ENCODE results near the gene CELA2A. TPM values are rescaled to one million over a fixed set of nuclear protein-coding genes. Genes with fewer than 3 reads are reported as not detected.

CELA2A gene
- total RNA-seq: not detected
- not detected for polyA plus RNA-seq

- no peak within 1 kb of the TSS for H3K4me3 Mint-ChIP-seq
- H3K4me1 Mint-ChIP-seq: no peaks in the 10 kb centered on the region
- no peaks in the 10 kb centered on the region for H3K9me3 Mint-ChIP-seq
- intact Hi-C loops (cut with micrococcal nuclease): no loop called here
- Histone ChIP-seq H3K36me3 (ENCODE audit: insufficient read depth, low read length) (no peaks in the 10 kb centered on the region), H3K4me3 (ENCODE audit: low read length in 2 of 2) (no peak within 1 kb of the TSS), H3K4me1 (ENCODE audit: insufficient read depth, low read length) (no peaks in the 10 kb centered on the region), H3K27ac (ENCODE audit: low read depth, low read length) (no peak within 1 kb of the TSS), H3K9me3 (ENCODE audit: control insufficient read depth in 1 of 2, low read length in 2 of 2) (no peaks in the 10 kb centered on the region), H3K27me3 (ENCODE audit: insufficient read depth, low read length) (no peaks in the 10 kb centered on the region)
- H3K27me3 Mint-ChIP-seq: peaks cover 2 to 9% of the 10 kb centered on the region in 2 donors
- DNase-seq: no peak
- ChIA-PET POLR2A (ENCODE audit: partially characterized antibody) (no interaction called here), CTCF (ENCODE audit: partially characterized antibody) (no interaction called here)
- no peak within 1 kb of the TSS for H3K27ac Mint-ChIP-seq
- no peaks in the 10 kb centered on the region for H3K36me3 Mint-ChIP-seq
Observed at GRCh38 chr1:15456313-15456954, at the start of gene CELA2A. Gene CELA2A, plus strand, starts transcription at chr1:15456732. Its CDS starts 22 bp downstream, at chr1:15456754.

- Mint-ChIP-seq H3K9me3 (no peaks in the 10 kb centered on the region), H3K4me1 (peaks cover 14 to 53% (median 29%) of the 10 kb centered on the region in 4 donors), H3K4me3 (peak overlapping the region in 6 of 8 donors; percentile 21 to 71 (median 50)), H3K36me3 (peaks cover 0 to 15% of the 10 kb centered on the region in 2 donors), H3K27me3 (no peaks in the 10 kb centered on the region), H3K27ac (peak overlapping the region; percentile 92 to 99 (median 98))
- intact Hi-C loops (cut with micrococcal nuclease): no loop called here
- POLR2A ChIA-PET (ENCODE audit: partially characterized antibody): interaction anchor here (6.2 kb wide), 1 partner anchor 12 kb away, joined by 38 read pairs; no protein-coding TSS in a partner anchor
- CTCF ChIA-PET (ENCODE audit: partially characterized antibody): interaction anchor here (1.3 to 1.4 kb wide), 4 partner anchors 12 to 84 kb away, joined by 3 to 5 read pairs (median 3); no protein-coding TSS in a partner anchor
- Histone ChIP-seq H3K9me3 (ENCODE audit: control insufficient read depth in 1 of 2, low read length in 2 of 2) (no peaks in the 10 kb centered on the region), H3K36me3 (ENCODE audit: insufficient read depth, low read length) (no peaks in the 10 kb centered on the region), H3K4me3 (ENCODE audit: low read length in 2 of 2) (no peak overlapping the region), H3K27me3 (ENCODE audit: insufficient read depth, low read length) (no peaks in the 10 kb centered on the region), H3K27ac (ENCODE audit: low read depth, low read length) (peak overlapping the region; percentile 6), H3K4me1 (ENCODE audit: insufficient read depth, low read length) (peaks cover 22% of the 10 kb centered on the region)
- no peak for DNase-seq
Observed at GRCh38 chr1:15407580-15407979, 49.0 kb upstream of the CELA2A start.

DNA sequence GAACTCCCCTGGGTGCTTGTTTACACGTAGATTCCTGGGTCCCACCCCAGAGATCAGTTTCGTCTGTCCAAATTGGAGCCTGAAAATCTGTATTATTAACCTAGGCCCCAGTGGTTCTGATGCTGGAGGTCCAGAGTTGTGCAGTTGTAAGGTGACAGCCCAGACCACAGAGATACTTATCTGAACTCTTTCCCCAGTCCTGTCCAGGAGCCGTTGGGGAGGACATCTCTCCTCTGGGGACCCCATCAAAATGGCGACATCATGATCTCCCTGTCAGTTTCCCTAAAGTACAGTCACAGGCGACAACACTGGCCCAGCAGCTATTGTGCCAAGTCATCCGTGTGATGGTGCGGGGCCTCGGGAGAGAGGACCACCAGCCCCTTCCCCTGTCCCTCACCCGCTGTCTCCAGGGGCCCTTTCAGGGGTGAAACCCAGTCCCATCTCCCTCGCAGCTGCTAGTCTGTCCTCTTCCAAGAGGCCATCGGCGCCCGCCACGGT lies 47.6 kb upstream of the CELA2A start:
- ChIA-PET POLR2A (ENCODE audit: partially characterized antibody) (interaction anchor here (1.2 to 6.2 kb wide), 3 partner anchors 10 to 69 kb away, joined by 3 to 38 read pairs (median 4); no protein-coding TSS in a partner anchor), CTCF (ENCODE audit: partially characterized antibody) (interaction anchor here (0.9 to 1.4 kb wide), 2 partner anchors 10 to 23 kb away, joined by 3 to 4 read pairs; no protein-coding TSS in a partner anchor)
- intact Hi-C loops (cut with micrococcal nuclease): loop anchor here (1.0 kb wide), 1 partner anchor 8 kb away; no protein-coding TSS in a partner anchor
- Mint-ChIP-seq H3K27ac (peak overlapping the region; percentile 97 to 99 (median 98)), H3K9me3 (no peaks in the 10 kb centered on the region), H3K27me3 (no peaks in the 10 kb centered on the region), H3K4me1 (peaks cover 20 to 67% (median 40%) of the 10 kb centered on the region in 4 donors), H3K36me3 (peaks cover 0 to 17% of the 10 kb centered on the region in 2 donors), H3K4me3 (peak overlapping the region; percentile 68 to 94 (median 82))
- peaks cover 6% of the 10 kb centered on the region for H3K36me3 ChIP-seq (ENCODE audit: insufficient read depth, low read length)
- H3K27ac ChIP-seq (ENCODE audit: low read depth, low read length): peak overlapping the region; percentile 92
- no peaks in the 10 kb centered on the region for H3K9me3 ChIP-seq (ENCODE audit: control insufficient read depth in 1 of 2, low read length in 2 of 2)
- H3K27me3 ChIP-seq (ENCODE audit: insufficient read depth, low read length): no peaks in the 10 kb centered on the region
- no peak for DNase-seq
- peak overlapping the region in 1 of 2 donors; percentile 76 for H3K4me3 ChIP-seq (ENCODE audit: low read length in 2 of 2)
- peaks cover 36% of the 10 kb centered on the region for H3K4me1 ChIP-seq (ENCODE audit: insufficient read depth, low read length)

DNA sequence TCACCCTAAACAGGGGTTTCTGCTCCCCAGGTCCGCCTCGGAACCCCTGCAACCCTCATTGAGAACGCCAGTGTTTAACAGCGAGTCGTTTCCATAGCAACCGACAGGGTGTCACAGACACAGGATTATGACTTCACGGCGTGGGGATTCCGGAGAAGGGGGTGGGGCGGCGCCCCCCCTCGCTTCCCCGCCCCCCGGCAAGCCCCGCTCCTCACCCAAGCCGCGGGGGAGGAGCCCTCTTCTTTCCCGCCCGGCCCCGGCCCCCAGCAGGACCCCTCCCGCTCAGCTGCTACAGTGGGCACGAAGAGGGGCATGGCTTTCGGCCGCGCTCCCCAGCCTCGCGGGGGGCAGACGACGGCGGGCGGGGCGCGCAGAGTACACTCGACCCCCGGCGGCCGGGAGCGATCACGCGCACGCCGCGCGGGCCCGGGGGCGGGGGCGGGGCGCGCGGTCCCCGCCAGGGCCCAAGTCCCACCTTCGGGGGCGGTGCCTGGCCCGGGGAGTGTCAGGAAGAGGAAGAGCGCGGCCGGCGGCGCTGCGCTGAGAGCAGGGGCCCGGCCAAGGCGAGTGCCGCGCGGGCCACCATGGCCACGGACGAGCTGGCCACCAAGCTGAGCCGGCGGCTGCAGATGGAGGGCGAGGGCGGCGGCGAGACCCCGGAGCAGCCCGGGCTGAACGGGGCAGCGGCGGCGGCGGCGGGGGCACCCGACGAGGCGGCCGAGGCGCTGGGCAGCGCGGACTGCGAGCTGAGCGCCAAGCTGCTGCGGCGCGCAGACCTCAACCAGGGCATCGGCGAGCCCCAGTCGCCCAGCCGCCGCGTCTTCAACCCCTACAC lies 46.9 kb upstream of the CELA2A start, which contains the start of gene EFHD2:
EFHD2 (plus strand) TSS at position 501 of the 835 bp plus-strand sequence; CDS start at position 585, 84 bp downstream.
- H3K36me3 ChIP-seq (ENCODE audit: insufficient read depth, low read length): peaks cover 6% of the 10 kb centered on the region
- Mint-ChIP-seq H3K4me1 (peaks cover 26 to 74% (median 44%) of the 10 kb centered on the region in 4 donors), H3K27me3 (no peaks in the 10 kb centered on the region), H3K4me3 (peak within 1 kb of the TSS; percentile 90 to 95 (median 93)), H3K9me3 (no peaks in the 10 kb centered on the region), H3K36me3 (peaks cover 2 to 23% of the 10 kb centered on the region in 2 donors), H3K27ac (peak within 1 kb of the TSS; percentile 97 to 99 (median 98))
- H3K4me1 ChIP-seq (ENCODE audit: insufficient read depth, low read length): peaks cover 43% of the 10 kb centered on the region
- H3K4me3 ChIP-seq (ENCODE audit: low read length in 2 of 2): peak within 1 kb of the TSS; percentile 76 to 94
- no peaks in the 10 kb centered on the region for H3K27me3 ChIP-seq (ENCODE audit: insufficient read depth, low read length)
- POLR2A ChIA-PET (ENCODE audit: partially characterized antibody): interaction anchor here (0.7 to 6.2 kb wide), 9 partner anchors 8 to 479 kb away, joined by 3 to 38 read pairs (median 4); no protein-coding TSS in a partner anchor
- DNase-seq: peak; percentile 84 to 98 (median 86)
- H3K9me3 ChIP-seq (ENCODE audit: control insufficient read depth in 1 of 2, low read length in 2 of 2): no peaks in the 10 kb centered on the region
- H3K27ac ChIP-seq (ENCODE audit: low read depth, low read length): peak within 1 kb of the TSS; percentile 92
- intact Hi-C loops (cut with micrococcal nuclease): loop anchor here (1.0 to 2.0 kb wide), 2 partner anchors 8 to 115 kb away; partner anchors contain the start of gene CASP9
- CTCF ChIA-PET (ENCODE audit: partially characterized antibody): interaction anchor here (1.0 kb wide), 1 partner anchor 22 kb away, joined by 4 read pairs; no protein-coding TSS in a partner anchor

DNA sequence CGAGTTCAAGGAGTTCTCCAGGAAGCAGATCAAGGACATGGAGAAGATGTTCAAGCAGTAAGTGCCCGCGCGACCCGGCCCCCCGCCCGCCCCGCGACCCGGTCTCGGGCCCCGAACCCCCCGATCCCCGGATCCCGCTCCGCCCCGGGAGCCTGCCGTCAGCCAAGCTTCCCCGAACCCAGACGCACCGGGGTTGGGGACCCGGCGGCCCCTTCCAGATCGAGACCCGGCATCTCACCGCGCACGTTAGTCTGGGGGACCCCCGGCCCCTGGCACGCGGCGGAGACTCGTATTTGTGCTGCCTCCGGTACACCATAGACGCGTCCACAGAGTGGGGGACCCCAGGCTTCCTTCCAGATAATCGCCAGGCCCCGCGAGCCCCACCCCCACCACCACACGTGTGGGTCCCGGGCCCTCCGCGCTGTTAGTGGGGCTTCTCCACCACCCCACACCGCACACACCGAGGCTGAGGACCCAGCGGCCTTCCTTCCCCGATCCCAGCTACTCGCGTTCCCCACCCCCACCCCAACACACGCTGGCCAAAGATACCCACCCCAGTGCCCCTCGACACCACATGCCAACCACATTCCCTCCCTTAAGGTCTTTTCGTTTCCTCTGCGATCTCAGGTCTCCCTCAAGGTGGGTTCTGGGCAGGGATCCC lies 46.2 kb upstream of the CELA2A start:
- peak in 3 of 5 donors; percentile 22 to 26 (median 25) for DNase-seq
- H3K27ac ChIP-seq (ENCODE audit: low read depth, low read length): peak overlapping the region; percentile 92
- H3K4me1 ChIP-seq (ENCODE audit: insufficient read depth, low read length): peaks cover 50% of the 10 kb centered on the region
- ChIA-PET POLR2A (ENCODE audit: partially characterized antibody) (interaction anchor here (0.7 to 6.2 kb wide), 9 partner anchors 9 to 478 kb away, joined by 3 to 38 read pairs (median 4); no protein-coding TSS in a partner anchor), CTCF (ENCODE audit: partially characterized antibody) (interaction anchor here (1.0 to 2.2 kb wide), 2 partner anchors 20 to 22 kb away, joined by 4 to 8 read pairs; no protein-coding TSS in a partner anchor)
- Mint-ChIP-seq H3K4me3 (peak overlapping the region; percentile 89 to 95 (median 93)), H3K9me3 (no peaks in the 10 kb centered on the region), H3K27me3 (no peaks in the 10 kb centered on the region), H3K36me3 (peaks cover 4 to 29% of the 10 kb centered on the region in 2 donors), H3K4me1 (peaks cover 31 to 77% (median 48%) of the 10 kb centered on the region in 4 donors), H3K27ac (peak overlapping the region; percentile 92 to 97 (median 96))
- no peaks in the 10 kb centered on the region for H3K9me3 ChIP-seq (ENCODE audit: control insufficient read depth in 1 of 2, low read length in 2 of 2)
- H3K36me3 ChIP-seq (ENCODE audit: insufficient read depth, low read length): peaks cover 6% of the 10 kb centered on the region
- H3K4me3 ChIP-seq (ENCODE audit: low read length in 2 of 2): peak overlapping the region; percentile 76 to 94
- intact Hi-C loops (cut with micrococcal nuclease): loop anchor here (2.0 kb wide), 1 partner anchor 114 kb away; the partner anchor contains the start of gene CASP9
- no peaks in the 10 kb centered on the region for H3K27me3 ChIP-seq (ENCODE audit: insufficient read depth, low read length)

GRCh38 chr1:15410884-15411245 lies 45.7 kb upstream of the CELA2A start:
- ChIA-PET CTCF (ENCODE audit: partially characterized antibody) (interaction anchor here (2.2 kb wide), 1 partner anchor 19 kb away, joined by 8 read pairs; no protein-coding TSS in a partner anchor), POLR2A (ENCODE audit: partially characterized antibody) (interaction anchor here (1.5 to 2.5 kb wide), 4 partner anchors 9 to 68 kb away, joined by 4 to 9 read pairs (median 8); no protein-coding TSS in a partner anchor)
- no peak for DNase-seq
- Histone ChIP-seq H3K27me3 (ENCODE audit: insufficient read depth, low read length) (no peaks in the 10 kb centered on the region), H3K9me3 (ENCODE audit: control insufficient read depth in 1 of 2, low read length in 2 of 2) (no peaks in the 10 kb centered on the region), H3K27ac (ENCODE audit: low read depth, low read length) (peak overlapping the region; percentile 92), H3K36me3 (ENCODE audit: insufficient read depth, low read length) (peaks cover 6% of the 10 kb centered on the region), H3K4me1 (ENCODE audit: insufficient read depth, low read length) (peaks cover 55% of the 10 kb centered on the region), H3K4me3 (ENCODE audit: low read length in 2 of 2) (peak overlapping the region; percentile 76 to 94)
- peaks cover 35 to 81% (median 53%) of the 10 kb centered on the region in 4 donors for H3K4me1 Mint-ChIP-seq
- H3K4me3 Mint-ChIP-seq: peak overlapping the region; percentile 89 to 95 (median 93)
- peaks cover 4 to 32% of the 10 kb centered on the region in 2 donors for H3K36me3 Mint-ChIP-seq
- H3K27me3 Mint-ChIP-seq: no peaks in the 10 kb centered on the region
- intact Hi-C loops (cut with micrococcal nuclease): loop anchor here (2.0 kb wide), 1 partner anchor 114 kb away; the partner anchor contains the start of gene CASP9
- H3K9me3 Mint-ChIP-seq: no peaks in the 10 kb centered on the region
- H3K27ac Mint-ChIP-seq: peak overlapping the region; percentile 92 to 97 (median 96)
